Mucosa of descending colon (tissue), 3 donors: Measurements from ENCODE around the gene MYOM1. TPM values are rescaled to one million over a fixed set of nuclear protein-coding genes. Genes with fewer than 3 reads are reported as not detected.

ENCODE experiments used
- ATAC-seq: fragments of 200-7000 bp; cut with Tn5 transposase; one replicate; pipeline ENCODE4 v1.9.1; 2020; ENCODE audit warnings: mild to moderate bottlenecking, moderate library complexity
- DNase-seq, 3 donors: peaks; one replicate each; pipeline ENCODE4 v3.0.0-alpha.2; 2020
- H3K36me3 ChIP-seq: fragments of 200-600 bp; one replicate; pipeline ENCODE4 v1.8.0; 2021; ENCODE audit warnings: low read depth, mild to moderate bottlenecking
- H3K4me1 ChIP-seq: fragments of 200-600 bp; one replicate; pipeline ENCODE4 v1.8.0; 2021; ENCODE audit warnings: low read depth, mild to moderate bottlenecking
- H3K4me3 ChIP-seq: fragments of 200-600 bp; one replicate; pipeline ENCODE4 v1.8.0; 2021; ENCODE audit warnings: mild to moderate bottlenecking
- H3K9me3 ChIP-seq: fragments of 200-600 bp; one replicate; pipeline ENCODE4 v1.8.0; 2021; ENCODE audit warnings: mild to moderate bottlenecking
- intact Hi-C, 2 donors: fragments of 100-400 bp; cut with DNase I in 1 of 2; cut with micrococcal nuclease in 1 of 2; formaldehyde crosslinking; loops; one replicate each; pipeline versions ENCODE4 v1.11.0 to v1.11.1; 2022; cut with DNase I, micrococcal nuclease
- total RNA-seq, 3 donors: library from RNA; stranded (reverse); fragmentation: NEBNext Ultra II Directional in 2 of 3; extraction: Animal tissue kit (Norgen Biotek cat#: 25700) in 2 of 3; gene quantifications; one replicate each; pipeline versions ENCODE4 v1.2.1 to v1.2.4, GENCODE V29; 2021 to 2023
- TF ChIP-seq, protein P1 (sequence below): fragments of 200-600 bp; IDR thresholded peaks from one replicate; pipeline ENCODE4 v1.8.0; 2022; ENCODE audit warnings: antibody characterized with exemption, mild to moderate bottlenecking
- donor health status: DM: no; HTN: no; CAD: no; lungs with moderate emphysema.
- donor health status: DM: no; HTN: no; CAD: no.
- donor health status: DM: no; HTN: yes; CAD: no.

The MYOM1 gene
- total RNA-seq, 3 donors from 2014 or later = 5.5 to 22.2 (median 16.3) TPM

DNA sequence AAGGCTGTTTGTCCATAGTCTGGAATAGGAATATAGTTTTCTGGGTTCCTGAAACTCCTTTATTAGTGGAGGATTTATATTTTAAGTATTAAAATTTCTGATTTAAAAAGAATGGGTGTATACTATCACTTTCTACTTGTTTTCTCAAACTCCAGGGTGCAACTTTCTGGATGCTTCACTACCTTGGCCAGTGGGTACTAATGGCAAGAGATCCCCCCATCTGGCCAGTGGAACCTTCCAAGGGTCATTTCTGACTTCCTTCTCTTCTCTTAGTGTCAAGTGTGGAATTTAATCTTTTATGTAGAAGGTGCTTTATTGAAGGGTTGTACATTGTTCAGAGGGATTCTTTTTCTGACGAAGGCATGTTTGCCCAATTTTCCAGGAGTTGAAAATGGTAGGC is 120.4 kb downstream of the MYOM1 start:
- TF ChIP-seq, protein P1, sequence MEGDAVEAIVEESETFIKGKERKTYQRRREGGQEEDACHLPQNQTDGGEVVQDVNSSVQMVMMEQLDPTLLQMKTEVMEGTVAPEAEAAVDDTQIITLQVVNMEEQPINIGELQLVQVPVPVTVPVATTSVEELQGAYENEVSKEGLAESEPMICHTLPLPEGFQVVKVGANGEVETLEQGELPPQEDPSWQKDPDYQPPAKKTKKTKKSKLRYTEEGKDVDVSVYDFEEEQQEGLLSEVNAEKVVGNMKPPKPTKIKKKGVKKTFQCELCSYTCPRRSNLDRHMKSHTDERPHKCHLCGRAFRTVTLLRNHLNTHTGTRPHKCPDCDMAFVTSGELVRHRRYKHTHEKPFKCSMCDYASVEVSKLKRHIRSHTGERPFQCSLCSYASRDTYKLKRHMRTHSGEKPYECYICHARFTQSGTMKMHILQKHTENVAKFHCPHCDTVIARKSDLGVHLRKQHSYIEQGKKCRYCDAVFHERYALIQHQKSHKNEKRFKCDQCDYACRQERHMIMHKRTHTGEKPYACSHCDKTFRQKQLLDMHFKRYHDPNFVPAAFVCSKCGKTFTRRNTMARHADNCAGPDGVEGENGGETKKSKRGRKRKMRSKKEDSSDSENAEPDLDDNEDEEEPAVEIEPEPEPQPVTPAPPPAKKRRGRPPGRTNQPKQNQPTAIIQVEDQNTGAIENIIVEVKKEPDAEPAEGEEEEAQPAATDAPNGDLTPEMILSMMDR = no peak
- no peaks in the 10 kb centered on the region for H3K4me1 ChIP-seq
- no peaks in the 10 kb centered on the region for H3K36me3 ChIP-seq
- no peaks in the 10 kb centered on the region for H3K9me3 ChIP-seq
- no peak overlapping the region for H3K4me3 ChIP-seq
- DNase-seq (no peak), ATAC-seq (no peak)
- intact Hi-C loops = no loop called here

DNA sequence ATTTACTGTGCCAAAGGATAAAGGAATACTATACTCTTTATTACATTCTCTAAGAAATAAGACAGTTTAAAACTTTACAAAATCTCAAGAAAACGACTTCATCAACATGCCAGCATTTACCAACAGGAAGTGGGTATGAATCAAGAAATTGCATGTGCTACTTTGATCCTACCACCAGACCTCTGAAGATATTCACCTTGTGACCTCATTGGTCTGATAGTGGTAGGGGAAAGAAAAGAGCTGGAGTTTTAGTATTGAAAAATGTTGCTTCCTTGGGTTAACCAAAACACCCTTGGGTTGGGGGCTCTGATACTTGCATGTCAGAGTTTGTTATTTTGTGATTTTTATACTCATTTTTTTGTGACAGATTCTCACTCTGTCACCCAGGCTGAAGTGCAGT is 122.7 kb downstream of the MYOM1 start:
- DNase-seq (no peak), ATAC-seq (no peak)
- intact Hi-C loops = no loop called here
- Histone ChIP-seq H3K4me1 (no peaks in the 10 kb centered on the region), H3K36me3 (no peaks in the 10 kb centered on the region), H3K4me3 (no peak overlapping the region), H3K9me3 (no peaks in the 10 kb centered on the region)
- TF ChIP-seq, protein P1 = no peak

DNA sequence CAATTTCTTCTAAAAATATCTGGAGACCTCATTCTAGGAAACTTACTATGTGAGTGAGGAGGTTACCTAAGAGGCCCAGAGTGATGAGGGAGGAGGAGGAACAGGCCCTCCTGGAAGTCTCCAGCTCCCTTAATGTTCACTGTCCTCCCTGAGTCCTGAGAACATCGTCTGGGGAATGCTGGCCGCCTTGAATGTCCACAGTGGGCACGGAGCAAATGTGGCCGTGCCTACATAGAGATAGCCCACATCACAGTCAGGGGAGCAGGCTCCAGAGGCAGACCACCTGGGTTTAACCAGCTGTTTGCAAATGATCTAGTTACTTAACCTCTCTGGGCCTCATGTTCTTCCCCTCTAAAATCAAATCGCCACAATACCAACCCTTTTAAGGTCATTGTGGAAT is 123.8 kb downstream of the MYOM1 start:
- H3K9me3 ChIP-seq = no peaks in the 10 kb centered on the region
- DNase-seq (no peak), ATAC-seq (no peak)
- intact Hi-C loops = no loop called here
- H3K4me3 ChIP-seq = no peak overlapping the region
- TF ChIP-seq, protein P1 = no peak
- no peaks in the 10 kb centered on the region for H3K36me3 ChIP-seq
- H3K4me1 ChIP-seq = no peaks in the 10 kb centered on the region

DNA sequence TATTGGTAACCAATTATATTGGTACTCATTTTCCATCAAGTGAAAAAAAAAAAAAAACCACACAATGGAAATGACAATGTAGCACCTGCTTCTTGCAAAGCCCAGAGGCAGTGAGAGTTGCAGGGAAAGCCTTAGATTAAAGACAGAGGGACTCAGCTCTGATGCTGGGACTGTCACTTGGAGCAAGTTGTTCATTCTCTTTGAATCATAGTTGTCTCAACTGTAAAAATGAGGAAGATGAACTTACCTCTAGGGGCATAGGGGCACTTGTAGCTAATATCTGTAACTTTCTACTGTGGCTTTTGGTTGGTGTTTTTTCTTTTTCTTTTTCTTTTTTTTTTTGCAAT is 125.5 kb downstream of the MYOM1 start:
- no peak for ATAC-seq

DNA sequence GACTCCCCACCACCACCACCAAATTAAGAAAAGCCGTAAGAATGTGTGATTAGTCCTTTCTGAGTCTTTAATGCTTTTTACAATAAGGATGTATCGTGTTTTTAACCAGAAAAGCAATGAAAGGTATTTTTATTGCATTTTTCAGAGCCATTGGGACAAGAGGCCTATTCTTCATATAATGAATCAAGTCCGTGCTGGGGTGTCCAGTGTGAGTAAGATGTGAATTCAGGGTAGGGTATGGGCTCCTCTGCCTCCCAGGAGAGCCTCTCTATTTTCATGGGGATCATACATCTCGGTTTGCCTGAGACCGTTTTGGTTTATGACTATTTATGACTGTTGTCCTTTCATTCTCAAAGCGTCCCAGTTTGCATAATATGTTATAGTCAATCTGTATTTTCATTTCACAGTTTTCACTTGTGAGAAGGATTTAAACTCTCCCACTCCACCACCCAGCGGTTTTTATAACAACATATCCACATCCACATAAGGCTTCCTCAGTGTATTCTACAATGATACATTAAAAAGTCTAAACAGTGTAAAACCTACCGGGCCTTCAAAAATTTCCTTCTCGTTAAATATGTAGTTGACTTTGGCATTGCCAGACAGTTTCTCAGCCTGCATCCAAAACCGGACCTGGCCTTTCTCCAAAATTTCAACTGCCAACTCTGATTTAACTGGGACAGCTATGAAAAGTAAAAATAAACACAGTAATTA is 126.0 kb downstream of the MYOM1 start:
- TF ChIP-seq, protein P1 = no peak
- ATAC-seq = peak; percentile 68
- DNase-seq = peak in 1 of 3 donors; percentile 65

More for the DNA sequence above, 125.5 kb downstream of the MYOM1 start:
- Histone ChIP-seq H3K4me1 (no peaks in the 10 kb centered on the region), H3K9me3 (no peaks in the 10 kb centered on the region), H3K4me3 (no peak overlapping the region), H3K36me3 (no peaks in the 10 kb centered on the region)
- intact Hi-C loops = no loop called here
- no peak for DNase-seq
- TF ChIP-seq, protein P1 = no peak

DNA sequence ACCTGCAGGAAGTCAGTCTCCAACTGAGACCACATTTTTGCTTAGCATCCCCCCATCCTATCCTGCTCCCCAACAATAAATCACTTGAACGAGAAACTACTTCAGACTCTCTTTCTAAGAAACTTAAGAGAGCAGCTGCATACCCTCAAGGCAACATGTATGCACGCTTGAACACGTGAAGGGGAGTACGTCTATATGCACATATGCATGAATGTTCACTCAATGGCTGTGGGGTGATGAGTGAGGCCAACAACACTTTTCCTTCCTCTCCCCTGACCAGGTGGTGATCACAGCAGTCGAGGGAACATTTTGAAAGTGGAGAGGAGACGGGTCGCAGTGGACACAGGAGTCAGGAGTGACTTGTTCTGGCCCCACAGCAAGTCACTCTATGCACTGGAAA is 127.0 kb downstream of the MYOM1 start:
- Histone ChIP-seq H3K4me1 (no peaks in the 10 kb centered on the region), H3K9me3 (no peaks in the 10 kb centered on the region), H3K4me3 (no peak overlapping the region), H3K36me3 (no peaks in the 10 kb centered on the region)
- no peak for ATAC-seq
- TF ChIP-seq, protein P1 = no peak
- intact Hi-C loops = no loop called here
- no peak for DNase-seq

More for the DNA sequence above, 126.0 kb downstream of the MYOM1 start:
- H3K4me3 ChIP-seq = no peak overlapping the region
- intact Hi-C loops = no loop called here
- no peaks in the 10 kb centered on the region for H3K36me3 ChIP-seq
- no peaks in the 10 kb centered on the region for H3K4me1 ChIP-seq
- no peaks in the 10 kb centered on the region for H3K9me3 ChIP-seq
